Transverse colon (tissue), 4 donors: Measurements from ENCODE around the gene LMF1.

ENCODE experiments used
- POLR2A ChIP-seq: fragments of 450-650 bp; IDR thresholded peaks from one replicate; pipeline ENCODE4 v1.6.1; 2016; ENCODE audit warnings: antibody characterized with exemption, mild to moderate bottlenecking, moderate library complexity
- POLR2AphosphoS5 ChIP-seq, 3 donors: sonication (generic); formaldehyde crosslinking; IDR thresholded peaks; one replicate each; pipeline ENCODE4 v1.6.1; 2016; ENCODE audit warnings: antibody characterized with exemption in 3 of 3
- TF ChIP-seq, protein P1 (sequence below), 5 experiments: fragments of 200-600 bp in 3 of 5; fragments of 450-650 bp in 2 of 5; sonication (generic) in 3 of 5; IDR thresholded peaks; 1 replicate in 2 of 5; 2 replicates in 3 of 5; pipeline ENCODE4 v1.5.1; 2016 to 2017; ENCODE audit warnings: antibody characterized with exemption in 5 of 5, inconsistent platforms in 3 of 5, mild to moderate bottlenecking in 2 of 5, moderate library complexity in 1 of 5

DNA sequence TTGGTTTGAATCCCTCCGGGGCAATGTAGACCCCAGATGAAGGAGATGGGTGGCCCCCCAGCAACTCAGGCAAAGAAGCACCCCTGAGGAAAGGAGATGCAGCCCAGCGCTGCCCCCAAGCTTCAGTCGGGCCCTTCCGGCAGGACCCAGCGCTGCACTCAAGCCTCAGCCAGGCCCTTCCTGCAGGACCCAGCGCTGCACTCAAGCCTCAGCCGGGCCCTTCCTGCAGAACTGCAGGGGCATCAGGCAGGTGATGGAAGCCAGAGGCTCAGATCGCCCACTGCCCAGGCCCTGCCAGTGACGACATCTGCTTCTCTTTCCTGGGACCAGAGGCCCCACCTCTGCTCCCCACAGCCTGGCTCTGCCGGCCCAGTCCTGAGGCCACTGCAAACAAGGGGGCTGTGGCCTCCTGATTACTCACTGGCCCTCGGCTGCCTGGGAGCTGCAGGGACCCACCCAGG lies 18.6 kb upstream of the LMF1 start:
- TF ChIP-seq, protein P1, sequence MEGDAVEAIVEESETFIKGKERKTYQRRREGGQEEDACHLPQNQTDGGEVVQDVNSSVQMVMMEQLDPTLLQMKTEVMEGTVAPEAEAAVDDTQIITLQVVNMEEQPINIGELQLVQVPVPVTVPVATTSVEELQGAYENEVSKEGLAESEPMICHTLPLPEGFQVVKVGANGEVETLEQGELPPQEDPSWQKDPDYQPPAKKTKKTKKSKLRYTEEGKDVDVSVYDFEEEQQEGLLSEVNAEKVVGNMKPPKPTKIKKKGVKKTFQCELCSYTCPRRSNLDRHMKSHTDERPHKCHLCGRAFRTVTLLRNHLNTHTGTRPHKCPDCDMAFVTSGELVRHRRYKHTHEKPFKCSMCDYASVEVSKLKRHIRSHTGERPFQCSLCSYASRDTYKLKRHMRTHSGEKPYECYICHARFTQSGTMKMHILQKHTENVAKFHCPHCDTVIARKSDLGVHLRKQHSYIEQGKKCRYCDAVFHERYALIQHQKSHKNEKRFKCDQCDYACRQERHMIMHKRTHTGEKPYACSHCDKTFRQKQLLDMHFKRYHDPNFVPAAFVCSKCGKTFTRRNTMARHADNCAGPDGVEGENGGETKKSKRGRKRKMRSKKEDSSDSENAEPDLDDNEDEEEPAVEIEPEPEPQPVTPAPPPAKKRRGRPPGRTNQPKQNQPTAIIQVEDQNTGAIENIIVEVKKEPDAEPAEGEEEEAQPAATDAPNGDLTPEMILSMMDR (IDR thresholded peaks at IDR 0.05): no peak
- TF ChIP-seq POLR2AphosphoS5 (IDR thresholded peaks at IDR 0.05) (no peak), POLR2A (no peak)
